ENCODE measurements around the gene FEM1C.
A peak's percentile ranks its signal among the peaks of the same experiment; 100 is the strongest.

Gene FEM1C

GRCh38 chr5:115558388-115558956 is 13.9 kb upstream of the FEM1C start:
- no peak for DNase-seq (ENCODE audit: low read depth)
- no peak overlapping the region for H3K4me3 ChIP-seq (ENCODE audit: low read length)
- TF ChIP-seq CTCF (conservative IDR thresholded peaks at IDR 0.05; ENCODE audit: low read depth, low read length): no peak

GRCh38 chr5:115557667-115558387 is 13.3 kb upstream of the FEM1C start:
- no peak for DNase-seq (ENCODE audit: low read depth)
- no peak for TF ChIP-seq CTCF (conservative IDR thresholded peaks at IDR 0.05; ENCODE audit: low read depth, low read length)
- H3K4me3 ChIP-seq (ENCODE audit: low read length): no peak overlapping the region

GRCh38 chr5:115556276-115556675 is 11.7 kb upstream of the FEM1C start:
- DNase-seq (ENCODE audit: low read depth): no peak
- H3K4me3 ChIP-seq (ENCODE audit: low read length): no peak overlapping the region
- no peak for TF ChIP-seq CTCF (conservative IDR thresholded peaks at IDR 0.05; ENCODE audit: low read depth, low read length)

GRCh38 chr5:115555084-115555633 is 10.6 kb upstream of the FEM1C start:
- TF ChIP-seq CTCF (conservative IDR thresholded peaks at IDR 0.05; ENCODE audit: low read depth, low read length): no peak
- DNase-seq (ENCODE audit: low read depth): no peak
- H3K4me3 ChIP-seq (ENCODE audit: low read length): no peak overlapping the region

GRCh38 chr5:115553082-115553481 is 8.5 kb upstream of the FEM1C start:
- H3K4me3 ChIP-seq (ENCODE audit: low read length): no peak overlapping the region
- no peak for TF ChIP-seq CTCF (conservative IDR thresholded peaks at IDR 0.05; ENCODE audit: low read depth, low read length)
- DNase-seq (ENCODE audit: low read depth): no peak

- DNase-seq (ENCODE audit: low read depth): no peak
- TF ChIP-seq CTCF (conservative IDR thresholded peaks at IDR 0.05; ENCODE audit: low read depth, low read length): no peak
- no peak overlapping the region for H3K4me3 ChIP-seq (ENCODE audit: low read length)
These were observed 6.8 kb upstream of the FEM1C start for GRCh38 chr5:115551415-115551814.

GRCh38 chr5:115549154-115549553 is 4.6 kb upstream of the FEM1C start:
- no peak for DNase-seq (ENCODE audit: low read depth)
- peak; percentile 28 for TF ChIP-seq CTCF (conservative IDR thresholded peaks at IDR 0.05; ENCODE audit: low read depth, low read length)

More at GRCh38 chr5:115549154-115549553, 4.6 kb upstream of the FEM1C start:
- no peak overlapping the region for H3K4me3 ChIP-seq (ENCODE audit: low read length)

All from retinal pigment epithelial cell (primary cell).